Fibroblast of lung (primary cell): Measurements from ENCODE around the gene KRT74. TPM values are rescaled to one million over a fixed set of nuclear protein-coding genes. Genes with fewer than 3 reads are reported as not detected.

ENCODE experiments used
- DNase-seq, 2 donors: peaks; one replicate each; pipeline versions ENCODE4 v3.0.0 to v3.0.0-alpha.2; 2010; ENCODE audit warnings: low read depth in 2 of 2
- H2AFZ ChIP-seq: 2 replicates; pipeline ENCODE4 v1.5.1; 2012; ENCODE audit warnings: low read length, control low read depth, inconsistent platforms
- H3K27ac ChIP-seq: 2 replicates; pipeline ENCODE4 v1.5.1; 2011; ENCODE audit warnings: low read length, control low read depth; ENCODE audit not compliant: insufficient read depth
- H3K27me3 ChIP-seq: 2 replicates; pipeline ENCODE4 v1.5.1; 2011; ENCODE audit warnings: mild to moderate bottlenecking, low read length; ENCODE audit not compliant: control insufficient read depth, insufficient read depth
- H3K36me3 ChIP-seq: 2 replicates; pipeline ENCODE4 v1.5.1; 2011; ENCODE audit warnings: low read length; ENCODE audit not compliant: control insufficient read depth, insufficient read depth
- H3K4me1 ChIP-seq: 2 replicates; pipeline ENCODE4 v1.5.1; 2011; ENCODE audit warnings: low read length; ENCODE audit not compliant: control insufficient read depth, insufficient read depth; ENCODE audit errors: extremely low read depth
- H3K4me2 ChIP-seq: 2 replicates; pipeline ENCODE4 v1.5.1; 2011; ENCODE audit warnings: low read length, control low read depth; ENCODE audit not compliant: insufficient read depth; ENCODE audit errors: extremely low read depth
- H3K4me3 ChIP-seq, 4 experiments: fragments of 200-600 bp in 1 of 4; sonication (generic) in 1 of 4; replicated peaks in 1 of 4; 2 replicates each; pipeline ENCODE4 v1.5.1; 2011 to 2016; ENCODE audit warnings: low read length in 4 of 4, low read depth in 3 of 4, mild to moderate bottlenecking in 3 of 4, control low read depth in 2 of 4, inconsistent platforms in 1 of 4, mixed read lengths in 1 of 4; ENCODE audit not compliant: insufficient read depth in 1 of 4; ENCODE audit errors: control extremely low read depth in 1 of 4
- H3K79me2 ChIP-seq: 2 replicates; pipeline ENCODE4 v1.5.1; 2012; ENCODE audit warnings: mild to moderate bottlenecking, low read length, inconsistent platforms; ENCODE audit not compliant: control insufficient read depth, insufficient read depth
- H3K9ac ChIP-seq: 2 replicates; pipeline ENCODE4 v1.5.1; 2011; ENCODE audit warnings: mild to moderate bottlenecking, low read length, control low read depth; ENCODE audit not compliant: insufficient read depth
- H3K9me3 ChIP-seq: 2 replicates; pipeline ENCODE4 v1.5.1; 2012; ENCODE audit warnings: low read depth, low read length; ENCODE audit not compliant: control insufficient read depth, insufficient read depth
- H4K20me1 ChIP-seq: 2 replicates; pipeline ENCODE4 v1.5.1; 2011; ENCODE audit warnings: low read length; ENCODE audit not compliant: control insufficient read depth, insufficient read depth; ENCODE audit errors: extremely low read depth
- EZH2 ChIP-seq: IDR thresholded peaks from 2 replicates; pipeline ENCODE4 v1.5.1; 2012; ENCODE audit warnings: low read length, control low read depth, mild to moderate bottlenecking; ENCODE audit errors: missing control alignments
- polyA plus RNA-seq, 2 donors: library from polyadenylated mRNA; depleted of rRNA in 1 of 2; stranded (reverse) in 1 of 2; unstranded in 1 of 2; fragments of >200 nt; gene quantifications; 2 replicates each; pipeline ENCODE4 v1.2.1, GENCODE V29; 2011 to 2012; ENCODE audit warnings: missing spikeins in 1 of 2
- total RNA-seq: library from RNA; depleted of rRNA; stranded (reverse); fragments of >200 nt; gene quantifications from 2 replicates; pipeline ENCODE4 v1.2.1, GENCODE V29; 2014
- TF ChIP-seq, protein P1 (sequence below), 2 donors: IDR thresholded peaks in 1 of 2; conservative IDR thresholded peaks in 1 of 2; 1 replicate in 1 of 2; 2 replicates in 1 of 2; pipeline ENCODE4 v1.5.1; 2011 to 2012; ENCODE audit warnings: low read length in 2 of 2, control low read depth in 1 of 2, inconsistent platforms in 1 of 2, low read depth in 1 of 2, mild to moderate bottlenecking in 1 of 2

The KRT74 gene
- total and polyA plus RNA-seq, 2 donors (not counting 1 experiment from before 2014, with no cell fraction given): not detected

DNA sequence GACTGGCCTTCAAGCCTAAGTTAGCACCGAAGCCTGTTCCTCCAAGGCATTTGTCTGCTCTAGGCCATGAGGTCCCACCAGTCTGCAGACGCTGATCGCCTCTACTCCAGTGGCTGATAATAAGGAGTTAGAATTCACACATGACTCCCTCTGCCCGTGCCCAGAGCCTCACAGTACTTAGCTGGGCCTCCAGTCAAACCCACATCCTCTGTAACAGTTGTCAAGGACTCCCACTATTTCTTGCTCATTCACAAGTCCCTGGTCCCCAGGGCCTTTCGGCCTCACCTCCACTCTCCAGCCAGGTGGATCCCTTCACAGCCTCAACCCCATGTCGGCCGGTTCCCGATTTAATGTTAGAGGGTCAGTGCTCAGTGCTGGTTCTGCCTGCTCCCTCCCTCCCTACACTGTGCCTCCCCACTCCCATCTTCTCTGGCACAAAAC, 47.1 kb downstream of the KRT74 start:
- H3K9ac ChIP-seq: no peak overlapping the region
- H3K27me3 ChIP-seq: peaks cover 2% of the 10 kb centered on the region
- no peaks in the 10 kb centered on the region for H3K4me1 ChIP-seq
- H3K4me3 ChIP-seq: no peak overlapping the region
- TF ChIP-seq, protein P1, sequence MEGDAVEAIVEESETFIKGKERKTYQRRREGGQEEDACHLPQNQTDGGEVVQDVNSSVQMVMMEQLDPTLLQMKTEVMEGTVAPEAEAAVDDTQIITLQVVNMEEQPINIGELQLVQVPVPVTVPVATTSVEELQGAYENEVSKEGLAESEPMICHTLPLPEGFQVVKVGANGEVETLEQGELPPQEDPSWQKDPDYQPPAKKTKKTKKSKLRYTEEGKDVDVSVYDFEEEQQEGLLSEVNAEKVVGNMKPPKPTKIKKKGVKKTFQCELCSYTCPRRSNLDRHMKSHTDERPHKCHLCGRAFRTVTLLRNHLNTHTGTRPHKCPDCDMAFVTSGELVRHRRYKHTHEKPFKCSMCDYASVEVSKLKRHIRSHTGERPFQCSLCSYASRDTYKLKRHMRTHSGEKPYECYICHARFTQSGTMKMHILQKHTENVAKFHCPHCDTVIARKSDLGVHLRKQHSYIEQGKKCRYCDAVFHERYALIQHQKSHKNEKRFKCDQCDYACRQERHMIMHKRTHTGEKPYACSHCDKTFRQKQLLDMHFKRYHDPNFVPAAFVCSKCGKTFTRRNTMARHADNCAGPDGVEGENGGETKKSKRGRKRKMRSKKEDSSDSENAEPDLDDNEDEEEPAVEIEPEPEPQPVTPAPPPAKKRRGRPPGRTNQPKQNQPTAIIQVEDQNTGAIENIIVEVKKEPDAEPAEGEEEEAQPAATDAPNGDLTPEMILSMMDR (conservative IDR thresholded peaks at IDR 0.05 in 1 of 2, IDR thresholded peaks at IDR 0.05 in 1 of 2; ENCODE audit: low read depth in 1 of 2, low read length in 2 of 2): no peak
- TF ChIP-seq EZH2: no peak
- no peak for DNase-seq
- H3K79me2 ChIP-seq: no peaks in the 10 kb centered on the region
- H4K20me1 ChIP-seq: no peaks in the 10 kb centered on the region
- no peaks in the 10 kb centered on the region for H3K9me3 ChIP-seq
- H2AFZ ChIP-seq: no peak overlapping the region
- H3K4me2 ChIP-seq: no peak overlapping the region
- H3K36me3 ChIP-seq: no peaks in the 10 kb centered on the region
- no peak overlapping the region for H3K27ac ChIP-seq

DNA sequence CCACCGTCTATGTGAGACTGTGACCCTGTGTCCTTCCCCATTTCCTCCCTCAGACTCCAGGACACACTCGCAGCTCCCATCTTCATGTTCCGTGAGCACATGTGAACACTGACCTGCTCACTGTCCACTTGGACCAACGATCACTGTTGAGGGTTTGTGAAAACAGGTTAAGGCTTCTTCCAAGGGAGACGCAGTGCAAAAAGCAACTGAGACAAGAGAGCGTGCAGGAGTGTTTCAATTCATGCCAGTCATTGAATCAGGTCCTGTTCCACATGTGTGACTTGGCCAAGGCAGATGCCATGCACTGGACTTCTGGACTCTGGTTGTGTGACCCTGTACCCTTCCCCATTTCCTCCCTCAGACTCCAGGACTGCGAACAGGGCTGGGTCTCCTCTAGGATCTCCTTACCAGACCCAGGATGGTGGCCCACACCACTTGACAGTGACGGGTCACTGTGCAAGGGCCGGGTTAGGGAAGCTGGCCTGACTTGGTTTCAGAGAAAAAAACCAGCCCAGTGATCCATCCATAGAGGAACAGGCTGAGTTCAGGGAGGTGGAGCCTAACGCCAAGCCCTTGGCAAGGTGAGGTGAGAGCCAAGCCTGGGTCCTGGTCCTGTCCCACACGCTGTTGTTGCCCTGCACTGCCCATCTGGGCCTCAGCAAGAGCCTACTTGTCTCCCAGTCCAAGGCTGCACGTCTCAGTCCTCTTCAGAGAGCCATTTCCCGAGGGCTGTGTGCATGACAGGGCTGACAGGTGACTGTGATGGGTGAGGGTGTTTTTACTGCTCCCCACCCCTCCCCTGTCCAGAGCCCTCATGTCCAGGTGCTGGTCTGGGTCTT, 47.8 kb downstream of the KRT74 start:
- Histone ChIP-seq H3K9me3 (no peaks in the 10 kb centered on the region), H4K20me1 (no peaks in the 10 kb centered on the region), H3K4me1 (no peaks in the 10 kb centered on the region), H3K27me3 (no peaks in the 10 kb centered on the region), H3K27ac (no peak overlapping the region), H2AFZ (no peak overlapping the region), H3K4me3 (no peak overlapping the region), H3K36me3 (no peaks in the 10 kb centered on the region), H3K9ac (no peak overlapping the region), H3K4me2 (no peak overlapping the region), H3K79me2 (no peaks in the 10 kb centered on the region)
- DNase-seq: no peak
- no peak for TF ChIP-seq EZH2
- TF ChIP-seq, protein P1 (conservative IDR thresholded peaks at IDR 0.05 in 1 of 2, IDR thresholded peaks at IDR 0.05 in 1 of 2; ENCODE audit: low read depth in 1 of 2, low read length in 2 of 2): no peak

DNA sequence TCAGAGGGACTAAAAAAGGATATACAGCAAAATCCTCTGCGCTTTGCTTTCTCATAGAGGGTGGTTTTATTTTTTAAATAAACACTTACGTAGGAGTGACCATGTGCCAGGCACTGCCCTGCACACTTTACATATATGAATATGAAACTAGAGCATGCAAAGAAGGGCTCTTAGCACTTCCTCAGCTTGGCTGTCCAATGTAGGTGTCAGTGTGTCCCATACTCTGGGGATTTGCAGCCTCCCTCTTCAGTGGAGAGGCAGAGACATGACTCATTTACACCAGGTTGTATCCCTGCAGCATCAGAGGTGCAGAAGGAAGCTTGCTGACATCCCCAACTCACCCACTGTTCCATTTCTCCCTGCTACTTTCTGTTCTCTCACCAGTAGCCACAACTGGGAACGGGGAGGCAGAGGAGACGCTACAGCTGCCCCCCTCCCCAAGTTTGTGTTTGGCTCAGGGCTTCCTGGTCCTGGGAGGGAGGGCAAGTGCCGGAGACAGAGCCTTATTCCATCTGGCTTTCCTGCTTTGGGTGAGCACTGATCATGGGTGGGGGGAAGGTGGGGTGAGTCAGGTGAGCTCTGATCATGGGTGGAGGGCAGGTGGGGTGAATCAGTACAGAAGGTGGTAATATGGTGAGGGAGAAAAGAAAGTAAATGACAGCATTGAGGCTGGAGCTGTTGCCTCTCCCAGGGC, 48.6 kb downstream of the KRT74 start:
- H3K4me1 ChIP-seq: no peaks in the 10 kb centered on the region
- H3K4me3 ChIP-seq: no peak overlapping the region
- H3K9me3 ChIP-seq: no peaks in the 10 kb centered on the region
- no peak for DNase-seq
- no peak overlapping the region for H2AFZ ChIP-seq
- H3K9ac ChIP-seq: no peak overlapping the region
- TF ChIP-seq, protein P1 (conservative IDR thresholded peaks at IDR 0.05 in 1 of 2, IDR thresholded peaks at IDR 0.05 in 1 of 2; ENCODE audit: low read depth in 1 of 2, low read length in 2 of 2): no peak
- TF ChIP-seq EZH2: no peak
- no peak overlapping the region for H3K4me2 ChIP-seq
- H3K79me2 ChIP-seq: no peaks in the 10 kb centered on the region
- no peak overlapping the region for H3K27ac ChIP-seq
- H3K27me3 ChIP-seq: no peaks in the 10 kb centered on the region
- no peaks in the 10 kb centered on the region for H3K36me3 ChIP-seq
- no peaks in the 10 kb centered on the region for H4K20me1 ChIP-seq
